ENCODE data around the gene MIA2.
"Not testable (repeated sequence)": the region's sequence is repeated elsewhere in the genome, so short reads cannot be mapped to it uniquely, and the experiment has no call there.

The MIA2 gene

GRCh38 chr14:39350866-39351265, 117.2 kb downstream of the MIA2 start:
- DNase-seq (ENCODE audit: low read depth): no peak
- no peak for TF ChIP-seq CTCF (conservative IDR thresholded peaks at IDR 0.05; ENCODE audit: low read length)

DNA sequence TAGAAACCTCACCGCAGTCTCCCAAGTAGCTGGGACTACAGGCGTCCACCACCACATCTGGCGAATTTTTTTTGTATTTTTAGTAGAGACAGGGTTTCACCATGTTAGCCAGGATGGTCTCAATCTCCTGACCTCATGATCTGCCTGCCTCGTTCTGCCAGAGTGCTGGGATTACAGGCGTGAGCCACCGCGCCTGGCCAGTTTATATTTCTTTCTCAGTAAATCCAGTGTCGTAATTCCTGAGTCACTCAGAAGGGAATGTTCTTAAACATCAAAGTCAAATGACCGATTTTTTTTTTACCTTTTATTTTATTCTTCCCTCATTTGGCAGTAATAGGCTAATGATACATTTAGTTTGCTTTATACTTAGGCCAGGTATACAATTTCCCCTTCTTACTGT, 118.0 kb downstream of the MIA2 start:
- no peak overlapping the region for H3K4me3 ChIP-seq (ENCODE audit: low read length)
- TF ChIP-seq CTCF (conservative IDR thresholded peaks at IDR 0.05; ENCODE audit: low read length): no peak
- no peak for DNase-seq (ENCODE audit: low read depth)

More at GRCh38 chr14:39350866-39351265, 117.2 kb downstream of the MIA2 start:
- no peak overlapping the region for H3K4me3 ChIP-seq (ENCODE audit: low read length)

DNA sequence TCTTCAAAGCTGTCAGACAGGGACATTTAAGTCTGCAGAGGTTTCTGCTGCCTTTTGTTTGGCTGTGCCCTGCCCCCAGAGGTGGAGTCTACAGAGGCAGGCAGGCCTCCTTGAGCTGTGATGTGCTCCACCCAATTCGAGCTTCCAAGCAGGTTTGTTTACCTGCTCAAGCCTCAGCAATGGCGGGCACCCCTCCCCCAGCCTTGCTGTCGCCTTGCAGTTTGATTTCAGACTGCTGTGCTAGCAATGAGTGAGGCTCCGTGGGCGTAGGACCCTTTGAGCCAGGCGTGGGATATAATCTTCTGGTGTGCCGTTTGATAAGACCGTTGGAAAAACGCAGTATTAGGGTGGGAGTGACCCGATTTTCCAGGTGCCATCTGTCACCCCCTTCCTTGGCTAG, 125.4 kb downstream of the MIA2 start:
- not testable (repeated sequence) for H3K4me3 ChIP-seq (ENCODE audit: low read length); DNase-seq (ENCODE audit: low read depth)

DNA sequence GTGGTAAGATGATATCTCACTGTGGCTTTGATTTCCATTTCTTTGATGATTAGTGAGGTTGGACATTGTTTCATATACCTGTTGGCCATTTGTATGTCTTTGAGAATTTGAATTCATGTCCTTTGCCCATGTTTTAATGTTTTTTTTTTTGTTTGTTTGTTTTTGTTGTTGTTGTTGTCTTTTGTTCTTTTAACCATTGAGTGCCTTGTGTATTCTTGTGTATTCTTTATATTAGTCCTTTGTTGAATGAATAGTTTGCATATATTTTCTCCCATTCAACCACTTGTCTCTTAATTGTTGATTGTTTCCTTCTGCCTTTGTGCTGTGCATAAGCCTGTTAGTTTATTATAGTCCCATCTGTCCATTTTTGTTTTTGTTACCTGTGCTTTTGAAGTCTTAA, 126.6 kb downstream of the MIA2 start:
- no peak for TF ChIP-seq CTCF (conservative IDR thresholded peaks at IDR 0.05; ENCODE audit: low read length)
- H3K4me3 ChIP-seq (ENCODE audit: low read length): no peak overlapping the region
- DNase-seq (ENCODE audit: low read depth): no peak

DNA sequence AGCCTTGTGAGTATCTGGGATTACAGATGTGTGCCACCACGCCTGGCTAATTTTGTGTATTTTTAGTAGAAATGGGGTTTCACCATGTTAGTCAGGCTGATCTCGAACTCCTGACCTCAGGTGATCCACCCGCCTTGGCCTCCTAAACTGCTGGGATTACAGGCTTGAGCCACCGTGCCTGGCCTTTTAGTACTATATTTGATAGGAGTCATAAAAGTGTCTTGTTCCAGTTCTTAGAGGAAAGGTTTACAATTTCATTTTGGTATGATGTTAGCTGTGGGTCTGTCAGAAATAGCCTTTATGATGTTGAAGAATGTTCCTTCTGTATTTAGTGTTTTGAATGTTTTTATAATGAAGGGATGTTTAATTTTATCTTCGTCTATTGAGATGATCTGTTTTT, 127.8 kb downstream of the MIA2 start:
- DNase-seq (ENCODE audit: low read depth); H3K4me3 ChIP-seq (ENCODE audit: low read length): not testable (repeated sequence)

DNA sequence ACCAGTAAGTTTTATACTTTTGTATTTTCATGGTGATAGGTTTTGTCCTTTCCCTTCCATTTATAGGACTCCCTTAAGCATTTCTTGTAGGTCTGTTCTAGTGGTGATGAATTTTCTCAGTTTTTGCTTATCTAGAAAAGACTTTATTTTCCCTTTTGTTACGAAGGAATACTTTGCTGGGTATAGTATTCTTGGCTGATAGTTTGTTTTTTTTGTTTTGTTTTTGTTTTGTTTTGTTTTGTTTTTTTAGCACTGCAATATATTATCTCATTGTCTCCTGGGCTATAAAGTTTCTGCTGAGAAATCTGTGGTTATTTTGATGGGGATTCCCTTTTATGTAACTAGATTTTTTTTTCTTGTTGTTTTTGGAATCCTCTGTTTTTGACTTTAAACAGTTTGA, 130.8 kb downstream of the MIA2 start:
- TF ChIP-seq CTCF (conservative IDR thresholded peaks at IDR 0.05; ENCODE audit: low read length): no peak
- DNase-seq (ENCODE audit: low read depth): no peak
- H3K4me3 ChIP-seq (ENCODE audit: low read length): no peak overlapping the region

DNA sequence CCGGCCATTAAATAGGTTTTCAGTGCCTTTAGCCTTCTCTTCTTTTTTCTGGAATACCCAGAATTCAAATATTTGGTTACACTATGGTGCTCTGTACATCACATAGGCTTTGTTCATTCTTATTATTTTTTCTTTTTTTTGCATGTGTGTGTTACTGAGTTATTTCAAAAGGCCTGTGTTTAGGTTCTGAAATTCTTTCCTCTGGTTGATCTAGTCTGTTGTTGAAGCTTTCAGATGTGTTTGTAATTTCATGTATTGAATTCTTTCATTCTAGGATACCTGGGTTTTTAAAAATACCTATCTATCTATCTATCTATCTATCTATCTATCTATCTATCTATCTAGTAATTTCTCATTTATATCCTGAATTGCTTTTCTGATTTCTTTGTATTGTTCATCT, 131.6 kb downstream of the MIA2 start:
- DNase-seq (ENCODE audit: low read depth): no peak
- TF ChIP-seq CTCF (conservative IDR thresholded peaks at IDR 0.05; ENCODE audit: low read length): no peak
- H3K4me3 ChIP-seq (ENCODE audit: low read length): no peak overlapping the region

DNA sequence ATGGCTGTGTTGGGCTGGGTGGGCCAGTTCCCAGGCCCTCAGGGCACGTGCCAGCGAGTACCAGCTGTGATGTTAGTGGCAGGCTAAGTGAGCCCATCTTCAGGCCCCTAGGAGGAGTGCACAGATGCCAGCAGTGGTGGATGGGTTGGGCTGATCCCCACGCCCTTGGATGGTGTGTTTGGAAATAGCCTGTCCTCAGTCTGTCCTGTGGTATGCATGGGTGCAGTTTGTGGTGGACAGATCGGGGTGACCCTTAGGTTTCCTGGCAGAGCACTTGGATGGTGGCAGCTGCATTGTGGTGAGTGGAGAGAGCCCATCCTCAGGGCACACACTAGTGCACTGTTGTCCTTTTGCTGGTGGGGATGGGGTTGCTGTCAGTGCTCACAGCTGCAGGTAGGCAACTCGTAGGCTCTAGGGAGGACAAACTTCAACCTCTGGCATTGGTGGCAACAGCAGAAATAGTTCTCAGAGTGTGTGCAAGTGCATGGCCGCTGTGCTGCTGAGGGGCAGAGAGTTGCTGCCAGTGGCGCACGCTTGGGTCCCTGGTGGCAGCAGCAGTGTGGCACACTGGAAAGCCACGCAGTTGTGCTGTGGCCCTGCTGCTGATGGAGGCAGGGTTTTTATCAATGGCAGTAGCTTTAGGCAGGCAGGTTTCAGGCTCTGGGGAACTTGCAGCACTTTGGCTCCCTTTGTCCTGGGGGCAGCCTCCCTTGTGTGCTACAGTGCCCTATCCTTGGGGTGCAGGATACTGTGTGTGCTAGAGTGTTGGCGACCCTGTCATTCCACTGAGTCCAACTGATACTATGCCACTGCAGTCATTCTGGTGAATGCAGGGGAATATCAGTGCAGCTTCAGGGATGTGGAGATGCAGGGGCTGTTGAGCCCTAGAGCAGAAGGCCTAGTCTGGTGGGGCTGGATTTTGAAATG, 133.0 kb downstream of the MIA2 start:
- no peak for DNase-seq (ENCODE audit: low read depth)
- no peak for TF ChIP-seq CTCF (conservative IDR thresholded peaks at IDR 0.05; ENCODE audit: low read length)
- no peak overlapping the region for H3K4me3 ChIP-seq (ENCODE audit: low read length)

Data from AG10803 (cell line).